ENCODE results near the gene OARD1. TPM values are rescaled to one million over a fixed set of nuclear protein-coding genes. Genes with fewer than 3 reads are reported as not detected.

OARD1 gene
- total RNA-seq = 9.4 and 14.4 TPM in 2 replicates

GRCh38 chr6:41071923-41072835, at the start of gene OARD1:
Gene OARD1 (minus strand): TSS chr6:41072356. CDS start chr6:41071634, 722 bp downstream.

GRCh38 chr6:41072836-41073202, 663 bp upstream of the OARD1 start, which contains the start of gene NFYA:
Gene NFYA (plus strand): TSS chr6:41072974. CDS start chr6:41079090, 6,116 bp downstream.

GRCh38 chr6:41053041-41053440, 19.1 kb downstream of the OARD1 start, which contains the start of gene APOBEC2:
Gene APOBEC2 (plus strand): TSS chr6:41053202. CDS start chr6:41053348, 146 bp downstream.

GRCh38 chr6:41042226-41043055, 29.7 kb downstream of the OARD1 start, which contains the start of gene TSPO2:
Gene TSPO2 (plus strand): TSS chr6:41042467. CDS start chr6:41042986, 519 bp downstream.

GRCh38 chr6:41039060-41039998, 32.8 kb downstream of the OARD1 start, which contains the start of gene UNC5CL:
Gene UNC5CL (minus strand): TSS chr6:41039221. CDS start chr6:41035074, 4,147 bp downstream.

Other genes with a start within 250 kb of the OARD1 start
- gene UNC5CL, start 33.1 kb downstream of the OARD1 start, total RNA-seq = not detected in 2 replicates
- not detected in 2 replicates for gene TSPO2, start 29.9 kb downstream of the OARD1 start, total RNA-seq
- gene APOBEC2, start 19.2 kb downstream of the OARD1 start, total RNA-seq = not detected in 2 replicates
- gene NFYA, start 618 bp upstream of the OARD1 start, total RNA-seq = 8.1 and 8.7 TPM in 2 replicates
- not detected in 2 replicates for gene TREML1, start 82.0 kb upstream of the OARD1 start, total RNA-seq
- not detected in 2 replicates for gene TREM2, start 90.8 kb upstream of the OARD1 start, total RNA-seq
- gene TREML2, start 128.8 kb upstream of the OARD1 start, total RNA-seq = not detected in 2 replicates
- gene TREML4, start 156.0 kb upstream of the OARD1 start, total RNA-seq = not detected in 2 replicates
- gene TREM1, start 214.3 kb upstream of the OARD1 start, total RNA-seq = not detected in 2 replicates

Measured in myometrial cell (primary cell).